HG02571 (cell line): ENCODE data around the gene RBKS.

Experiments
- ATAC-seq: cut with Tn5 transposase; IDR thresholded peaks from one replicate; pipeline ENCODE4 v1.9.1; 2021; ENCODE audit warnings: mild to moderate bottlenecking, moderate library complexity; ENCODE audit not compliant: unreplicated experiment

RBKS gene

GRCh38 chr2:27803046-27803445 is 87.1 kb downstream of the RBKS start:
- no peak for ATAC-seq

GRCh38 chr2:27802547-27802946 is 87.6 kb downstream of the RBKS start:
- no peak for ATAC-seq

DNA sequence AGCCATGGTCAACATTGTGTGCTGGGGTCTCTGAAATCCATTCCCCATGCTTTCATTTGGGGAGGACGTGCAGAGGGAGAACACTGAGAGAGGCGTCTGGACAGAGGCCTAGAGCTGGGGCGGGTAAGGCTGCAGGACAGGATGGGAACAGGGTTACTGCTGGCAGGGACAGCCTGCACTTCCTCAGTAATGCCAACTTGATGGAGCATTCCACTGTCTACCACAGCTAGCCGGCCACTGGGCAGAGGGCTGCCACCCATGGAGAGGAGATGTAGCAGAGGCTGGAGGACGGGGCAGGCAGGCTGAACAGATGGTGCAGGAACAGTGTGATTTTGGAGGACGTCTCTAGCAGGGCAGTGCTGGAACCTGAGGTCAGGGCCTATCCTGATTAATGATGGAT is 89.3 kb downstream of the RBKS start:
- no peak for ATAC-seq

DNA sequence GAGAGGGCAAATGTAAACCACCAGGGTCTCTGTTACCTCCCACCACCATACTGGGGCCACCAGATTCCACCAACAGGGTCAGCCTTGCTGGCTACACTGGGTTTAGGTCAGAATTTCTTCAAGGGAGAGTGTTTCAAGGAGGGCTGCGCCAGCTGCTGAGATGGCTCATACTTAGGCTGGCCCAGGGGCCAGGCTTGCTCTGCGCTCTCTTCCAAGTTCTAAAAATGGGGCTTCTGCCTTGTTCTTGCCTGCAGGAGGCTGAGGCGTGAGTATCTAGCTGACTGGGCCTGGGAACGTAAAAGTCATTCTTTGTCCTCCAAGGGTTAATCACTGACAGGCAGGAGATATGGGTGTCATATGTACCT is 90.6 kb downstream of the RBKS start:
- ATAC-seq, result no peak

- no peak for ATAC-seq
Measured at GRCh38 chr2:27798948-27799645, 91.1 kb downstream of the RBKS start.

- no peak for ATAC-seq
Measured at GRCh38 chr2:27798486-27798885, 91.7 kb downstream of the RBKS start.

GRCh38 chr2:27797841-27798240 is 92.3 kb downstream of the RBKS start:
- no peak for ATAC-seq

- ATAC-seq, result no peak
Measured at GRCh38 chr2:27796791-27797765, 93.1 kb downstream of the RBKS start.

DNA sequence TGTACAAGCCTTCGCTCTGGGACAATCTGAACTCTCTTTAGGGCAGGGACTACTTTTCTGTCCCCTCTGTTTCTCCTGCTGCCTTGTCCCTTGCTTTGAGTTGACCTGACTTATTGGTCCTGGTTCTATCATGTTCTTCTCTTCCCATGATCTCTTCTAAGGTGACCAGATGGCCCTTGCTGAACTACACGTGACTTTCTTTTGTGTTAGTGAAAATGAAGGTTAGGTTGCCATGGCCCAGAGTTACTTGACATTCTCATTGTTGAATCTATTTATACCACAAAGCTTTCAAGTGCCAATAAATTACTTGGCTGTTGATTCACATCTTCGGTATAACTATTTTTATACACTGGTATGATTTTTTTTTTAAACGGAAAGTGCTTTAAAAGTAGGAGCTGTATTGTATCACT is 94.3 kb downstream of the RBKS start:
- ATAC-seq, result no peak

- ATAC-seq, result no peak
Measured at GRCh38 chr2:27795093-27795834, 94.9 kb downstream of the RBKS start.

GRCh38 chr2:27792759-27793158 is 97.4 kb downstream of the RBKS start:
- ATAC-seq, result no peak

GRCh38 chr2:27790796-27791195 is 99.4 kb downstream of the RBKS start:
- ATAC-seq, result no peak

DNA sequence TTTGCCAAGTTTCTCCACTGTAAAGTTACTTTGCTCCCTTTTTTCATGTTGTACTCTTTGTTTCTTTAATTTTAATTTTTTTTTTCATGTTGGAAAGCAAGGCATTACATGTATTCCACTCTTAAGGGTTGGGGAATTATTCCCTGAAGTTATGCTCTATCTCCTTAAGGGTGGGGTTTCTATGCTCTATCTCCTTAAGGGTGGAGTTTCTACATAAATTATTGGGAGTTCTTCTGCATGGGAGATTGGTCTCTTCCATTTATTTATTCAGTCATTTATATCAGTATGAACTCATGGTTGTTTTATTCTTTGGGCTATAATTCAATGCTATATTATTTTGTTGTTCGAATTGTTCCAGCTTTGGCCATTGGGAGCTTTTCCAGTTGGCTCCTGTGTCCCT is 107.5 kb downstream of the RBKS start:
- no peak for ATAC-seq

GRCh38 chr2:27781496-27781895 is 108.7 kb downstream of the RBKS start:
- no peak for ATAC-seq

DNA sequence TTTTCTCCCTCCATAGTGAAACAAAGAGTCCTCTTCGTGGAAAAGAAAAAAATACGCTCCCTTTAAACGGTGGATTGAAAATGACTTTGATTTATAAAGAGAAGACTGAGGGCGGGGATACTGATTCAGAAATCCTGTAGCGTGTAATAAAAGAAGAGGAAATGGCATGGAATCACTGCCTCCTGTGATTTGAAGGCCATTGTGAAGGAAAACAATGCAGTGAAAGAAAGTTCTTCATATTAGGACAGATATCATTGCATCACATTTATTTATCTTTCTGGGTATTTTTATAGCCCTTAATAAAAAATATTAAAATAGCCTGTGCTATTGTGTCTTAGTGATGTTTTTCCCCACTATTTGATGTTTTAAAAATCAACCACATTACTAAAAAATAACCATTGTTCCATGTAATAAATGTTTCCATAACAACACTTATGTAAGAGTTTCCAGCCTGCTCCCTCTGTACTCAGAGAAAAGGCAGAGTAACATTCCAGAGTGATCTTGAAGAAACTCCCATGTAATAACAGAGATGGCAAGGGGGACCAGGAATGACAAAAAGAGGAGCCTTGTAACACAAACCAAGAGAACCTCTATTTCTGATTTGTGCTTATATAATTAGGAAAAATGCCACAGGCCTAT is 110.7 kb downstream of the RBKS start:
- no peak for ATAC-seq

GRCh38 chr2:27776696-27777095 is 113.5 kb downstream of the RBKS start:
- ATAC-seq, result no peak

GRCh38 chr2:27776097-27776496 is 114.1 kb downstream of the RBKS start:
- ATAC-seq, result no peak

GRCh38 chr2:27773959-27774358 is 116.2 kb downstream of the RBKS start:
- no peak for ATAC-seq

- no peak for ATAC-seq
Measured at GRCh38 chr2:27772804-27773203, 117.4 kb downstream of the RBKS start.

DNA sequence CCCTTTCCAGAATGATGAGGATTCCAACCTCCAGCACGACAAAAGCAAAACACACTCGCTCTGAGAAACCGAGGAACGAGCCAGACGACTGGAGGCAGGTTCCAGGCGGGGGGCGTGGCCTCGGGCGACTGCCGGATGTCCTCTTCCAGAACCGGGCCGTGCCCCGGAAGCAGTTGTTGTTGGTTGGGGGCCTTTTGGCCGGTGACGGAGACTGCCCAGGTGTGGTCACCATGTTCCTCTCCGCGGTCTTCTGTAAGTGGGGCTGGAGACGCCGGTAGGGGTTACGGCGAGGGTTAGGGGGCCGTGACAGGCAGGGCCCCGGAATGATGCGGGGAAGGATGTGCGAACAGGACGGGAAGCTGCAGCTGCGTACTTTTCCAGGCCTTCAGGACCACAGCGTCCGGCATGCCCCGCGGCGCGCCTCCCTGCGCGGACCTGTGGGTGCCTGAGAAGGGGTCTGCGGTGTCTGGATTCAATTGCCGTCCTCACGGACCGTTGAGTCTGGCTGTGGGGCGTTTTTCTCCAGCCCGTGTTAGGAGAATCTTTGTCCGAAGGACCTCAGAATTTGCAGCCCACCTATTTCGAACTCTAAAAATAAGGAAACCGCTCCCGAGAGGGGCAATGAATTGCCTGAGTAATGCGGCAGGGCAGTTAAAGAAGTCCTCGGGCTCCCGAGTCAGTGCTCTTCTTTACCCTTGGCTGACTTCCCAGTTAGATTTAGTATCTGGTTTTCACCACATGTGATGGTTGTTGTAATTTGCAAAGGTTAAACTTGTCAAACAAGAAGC is 118.4 kb downstream of the RBKS start, which contains the start of gene MRPL33:
MRPL33 (plus strand) TSS at position 172 of the 788 bp plus-strand sequence; CDS start at position 231, 59 bp downstream.
- peak; percentile 96 for ATAC-seq
